HepG2 (cell line): ENCODE data around the gene ZFYVE28. TPM values are rescaled to one million over a fixed set of nuclear protein-coding genes. Genes with fewer than 3 reads are reported as not detected.

Experiments
- ATAC-seq: fragments of 200-7000 bp; cut with Tn5 transposase; 3 replicates; pipeline ENCODE4 v1.9.1; 2020; ENCODE audit warnings: mild to moderate bottlenecking, moderate library complexity
- BruUV-seq: library from RNA; stranded (reverse); fragments of 400-500 nt; replicated peaks from 2 replicates; lab custom pipeline; 2021; lab: Mats Ljungman, UMichigan
- CTCF ChIA-PET: fragments of 300-600 bp; formaldehyde crosslinking; extraction: SDS; loops from one replicate; lab custom pipeline; 2021; ENCODE audit warnings: low total read pairs, inconsistent platforms, low intra/inter-chr PET ratio; lab: Yijun Ruan, JAX
- POLR2A ChIA-PET: fragments of 350-600 bp; sonication (Branson Sonifier 250); formaldehyde crosslinking; loops from one replicate; lab custom pipeline; 2020; ENCODE audit warnings: antibody characterized with exemption, inconsistent platforms; lab: Yijun Ruan, JAX
- DNase-seq: peaks from one replicate; pipeline ENCODE4 v3.0.0-alpha.2; 2015; ENCODE audit warnings: low spot score
- FAIRE-seq: peaks from 3 replicates; lab custom pipeline; 2011; peaks lifted over from hg19 to GRCh38; lab: Jason Lieb, UNC
- H2AFZ ChIP-seq: one replicate; pipeline ENCODE4 v1.6.1; 2011; ENCODE audit warnings: low read length, inconsistent platforms
- H3K27ac ChIP-seq: fragments of 300-600 bp; 3 replicates; pipeline ENCODE4 v1.8.0; 2011; ENCODE audit warnings: mixed run types, mild to moderate bottlenecking, mixed read lengths, low read length, inconsistent platforms; ENCODE audit not compliant: insufficient read depth; ENCODE audit errors: extremely low read length
- H3K27me3 ChIP-seq, 2 experiments: fragments of 200-600 bp in 1 of 2; 2 replicates in 1 of 2; 3 replicates in 1 of 2; pipeline versions ENCODE4 v1.6.0 to v1.8.0; 2011; ENCODE audit warnings: low read length in 2 of 2, mild to moderate bottlenecking in 2 of 2, moderate library complexity in 2 of 2, inconsistent platforms in 1 of 2; ENCODE audit not compliant: insufficient read depth in 2 of 2, control insufficient read depth in 1 of 2
- H3K36me3 ChIP-seq, 2 experiments: fragments of 200-600 bp in 1 of 2; replicated peaks in 1 of 2; 2 replicates in 1 of 2; 3 replicates in 1 of 2; pipeline versions ENCODE4 v1.5.1 to v1.8.0; 2011; ENCODE audit warnings: low read length in 2 of 2, inconsistent platforms in 1 of 2; ENCODE audit not compliant: insufficient read depth in 2 of 2, control insufficient read depth in 1 of 2
- H3K4me1 ChIP-seq: 2 replicates; pipeline ENCODE4 v1.5.1; 2012; ENCODE audit warnings: low read length, inconsistent platforms; ENCODE audit not compliant: insufficient read depth
- H3K4me2 ChIP-seq: 2 replicates; pipeline ENCODE4 v1.6.0; 2011; ENCODE audit warnings: low read depth, low read length, inconsistent platforms
- H3K4me3 ChIP-seq, 3 experiments: fragments of 200-600 bp in 1 of 3; sonication (generic), shearing (Covaris generic) in 1 of 3; replicated peaks in 1 of 3; 2 replicates each; pipeline ENCODE4 v1.5.1; 2011 to 2016; ENCODE audit warnings: low read length in 3 of 3, inconsistent platforms in 2 of 3, low read depth in 2 of 3, mild to moderate bottlenecking in 2 of 3, control low read depth in 1 of 3, mixed read lengths in 1 of 3; ENCODE audit not compliant: insufficient read depth in 1 of 3
- H3K79me2 ChIP-seq: one replicate; pipeline ENCODE4 v1.6.1; 2011; ENCODE audit warnings: low read length, inconsistent platforms; ENCODE audit not compliant: insufficient read depth
- H3K9ac ChIP-seq: 2 replicates; pipeline ENCODE4 v1.6.0; 2011; ENCODE audit warnings: mild to moderate bottlenecking, low read depth, low read length, inconsistent platforms; ENCODE audit not compliant: insufficient read depth
- H3K9me3 ChIP-seq: 2 replicates; pipeline ENCODE4 v1.5.1; 2012; ENCODE audit warnings: mild to moderate bottlenecking, low read length
- H4K20me1 ChIP-seq: 2 replicates; pipeline ENCODE4 v1.6.0; 2011; ENCODE audit warnings: inconsistent platforms, mild to moderate bottlenecking, low read length, moderate library complexity; ENCODE audit not compliant: insufficient read depth
- DNMT3B ChIP-seq: conservative IDR thresholded peaks from 2 replicates; pipeline ENCODE4 v1.6.1; 2016; ENCODE audit warnings: missing biosample characterization, control low read depth
- HOXA5 ChIP-seq: sonication (generic); formaldehyde crosslinking; IDR thresholded peaks from 2 replicates; pipeline ENCODE4 v1.4.0; 2020; ENCODE audit warnings: missing genetic modification reagents
- HOXA9 ChIP-seq: sonication (generic); formaldehyde crosslinking; IDR thresholded peaks from 2 replicates; pipeline ENCODE4 v1.8.1; 2022; ENCODE audit warnings: missing genetic modification reagents, mild to moderate bottlenecking, moderate library complexity, borderline replicate concordance
- MBD4 ChIP-seq: IDR thresholded peaks from 2 replicates; pipeline ENCODE4 v1.6.1; 2012; ENCODE audit warnings: low read length, inconsistent platforms, borderline replicate concordance
- NCOA2 ChIP-seq: sonication (generic); formaldehyde crosslinking; IDR thresholded peaks from 2 replicates; pipeline ENCODE4 v1.8.0; 2022; ENCODE audit warnings: inconsistent platforms
- NR2C2 ChIP-seq: sonication (generic); formaldehyde crosslinking; IDR thresholded peaks from 2 replicates; pipeline ENCODE4 v1.4.0; 2020; ENCODE audit warnings: missing genetic modification reagents, mild to moderate bottlenecking, moderate library complexity, borderline replicate concordance
- NR2F2 ChIP-seq: IDR thresholded peaks from 2 replicates; pipeline ENCODE4 v1.6.1; 2012; ENCODE audit warnings: low read depth, inconsistent platforms, borderline replicate concordance
- SALL1 ChIP-seq: sonication (generic); formaldehyde crosslinking; IDR thresholded peaks from 2 replicates; pipeline ENCODE4 v1.8.0; 2022; ENCODE audit warnings: mild to moderate bottlenecking, missing genetic modification reagents
- SIX4 ChIP-seq: sonication (generic); formaldehyde crosslinking; IDR thresholded peaks from 2 replicates; pipeline ENCODE4 v1.4.0; 2020; ENCODE audit warnings: missing genetic modification reagents
- SPEN ChIP-seq: sonication (generic); formaldehyde crosslinking; IDR thresholded peaks from 2 replicates; pipeline ENCODE4 v1.5.1; 2020; ENCODE audit warnings: low read depth, mild to moderate bottlenecking, missing genetic modification reagents
- TBX3 ChIP-seq: fragments of 450-650 bp; IDR thresholded peaks from 2 replicates; pipeline ENCODE4 v1.6.1; 2017; ENCODE audit warnings: antibody characterized with exemption, mild to moderate bottlenecking, inconsistent platforms, borderline replicate concordance
- ZBTB21 ChIP-seq: sonication (generic); formaldehyde crosslinking; IDR thresholded peaks from 2 replicates; pipeline ENCODE4 v1.4.0; 2020; ENCODE audit warnings: missing genetic modification reagents
- ZNF282 ChIP-seq: fragments of 450-650 bp; IDR thresholded peaks from 2 replicates; pipeline ENCODE4 v1.6.1; 2018; ENCODE audit not compliant: partially characterized antibody
- ZNF546 ChIP-seq: sonication (generic); formaldehyde crosslinking; conservative IDR thresholded peaks from 2 replicates; pipeline ENCODE4 v1.8.1; 2023; ENCODE audit warnings: mild to moderate bottlenecking, missing genetic modification reagents
- ZNF670 ChIP-seq: sonication (generic); formaldehyde crosslinking; IDR thresholded peaks from 2 replicates; pipeline ENCODE4 v1.8.0; 2022; ENCODE audit warnings: mild to moderate bottlenecking, missing genetic modification reagents, borderline replicate concordance
- WGBS: methylation state at CpG from one replicate; pipeline ENCODE4 v1.1.6; 2017; ENCODE audit warnings: low lambda C conversion rate; 5-methylcytosine and 5-hydroxymethylcytosine counted together
- in situ Hi-C: cut with HindIII; loops from 2 replicates; pipeline ENCODE4 v1.10.0; 2017; ENCODE audit warnings: low pct_unique_long_range_greater_than_20kb; ENCODE audit not compliant: extremely low pct_ligation_motif_present
- intact Hi-C: fragments of 100-400 bp; cut with micrococcal nuclease; formaldehyde crosslinking; loops from one replicate; pipeline ENCODE4 v1.10.0; 2022; ENCODE audit not compliant: unreplicated experiment
- polyA plus RNA-seq, 8 experiments: library from polyadenylated mRNA; depleted of rRNA in 3 of 8; stranded (reverse) in 7 of 8; unstranded in 1 of 8; fragments of >200 nt; fragmentation: Illumina TruSeq in 4 of 8; extraction: Trizol in 4 of 8; gene quantifications; 2 replicates each; pipeline versions ENCODE4 v1.2.1 to v1.2.3, GENCODE V29; 2011 to 2016; ENCODE audit warnings: low read depth in 4 of 8, missing spikeins in 1 of 8, mixed read lengths in 1 of 8; ENCODE audit not compliant: insufficient read depth in 1 of 8
- total RNA-seq, 5 experiments: library from RNA; depleted of rRNA; stranded (reverse); fragments of >200 nt; fragmentation: Illumina TruSeq; extraction: Trizol; gene quantifications; 2 replicates each; pipeline ENCODE4 v1.2.3, GENCODE V29; 2016; ENCODE audit warnings: low read depth in 1 of 5
- TF ChIP-seq, protein P1 (sequence below): sonication (generic); formaldehyde crosslinking; IDR thresholded peaks from 2 replicates; pipeline ENCODE4 v1.4.0; 2020; ENCODE audit warnings: mild to moderate bottlenecking, missing genetic modification reagents
- TF ChIP-seq, protein P2 (sequence below): IDR thresholded peaks from 2 replicates; pipeline ENCODE4 v1.6.1; 2016; ENCODE audit warnings: missing compliant biosample characterization, missing genetic modification reagents, borderline replicate concordance
- TF ChIP-seq, protein P3 (sequence below): IDR thresholded peaks from 2 replicates; pipeline ENCODE4 v1.6.1; 2016

ZFYVE28 gene
- total and polyA plus RNA-seq, 2 of the 13 experiments (the other 11 are each of a cell fraction or from before 2014, with no cell fraction given): 0.12 to 0.22 TPM

DNA sequence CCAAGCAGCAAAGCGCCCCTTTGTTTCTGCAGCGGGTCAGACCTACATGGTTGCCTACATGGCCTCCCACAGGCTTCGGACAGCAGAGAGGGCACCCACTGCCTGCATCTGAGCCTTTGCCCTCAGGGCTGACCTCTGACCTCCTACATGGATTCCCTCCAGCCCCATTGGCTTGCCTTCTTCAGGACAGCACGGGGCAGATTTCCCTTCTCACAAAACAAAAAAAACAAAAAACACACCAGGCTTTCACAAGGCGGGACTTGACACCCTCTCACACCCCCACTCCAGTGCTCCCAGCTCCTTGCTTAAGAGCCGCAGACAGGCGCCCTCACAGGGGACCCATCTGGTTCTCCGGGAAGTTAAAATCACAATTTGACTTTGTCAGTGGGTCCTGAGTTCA is 32.9 kb downstream of the ZFYVE28 start:
- no peak overlapping the region for H3K4me3 ChIP-seq
- H3K79me2 ChIP-seq: no peaks in the 10 kb centered on the region
- H3K27ac ChIP-seq: no peak overlapping the region
- H4K20me1 ChIP-seq: no peaks in the 10 kb centered on the region
- H3K9ac ChIP-seq: no peak overlapping the region
- in situ Hi-C loops: no loop called here
- ATAC-seq (peak; percentile 47), FAIRE-seq (no peak), DNase-seq (no peak)
- intact Hi-C loops: no loop called here
- H3K4me2 ChIP-seq: no peak overlapping the region
- no peak overlapping the region for H2AFZ ChIP-seq
- ChIA-PET CTCF (no interaction called here), POLR2A (no interaction called here)
- BruUV-seq: no TSS peak
- no peaks in the 10 kb centered on the region for H3K36me3 ChIP-seq
- H3K9me3 ChIP-seq: no peaks in the 10 kb centered on the region
- WGBS: 35% methylated on average over 8 of the region's 8 CpGs
- peaks cover 8% of the 10 kb centered on the region for H3K4me1 ChIP-seq
- H3K27me3 ChIP-seq: peaks cover 13 to 68% of the 10 kb centered on the region in 2 experiments; a peak in 4 of 5 replicates
- TF ChIP-seq, protein P1, sequence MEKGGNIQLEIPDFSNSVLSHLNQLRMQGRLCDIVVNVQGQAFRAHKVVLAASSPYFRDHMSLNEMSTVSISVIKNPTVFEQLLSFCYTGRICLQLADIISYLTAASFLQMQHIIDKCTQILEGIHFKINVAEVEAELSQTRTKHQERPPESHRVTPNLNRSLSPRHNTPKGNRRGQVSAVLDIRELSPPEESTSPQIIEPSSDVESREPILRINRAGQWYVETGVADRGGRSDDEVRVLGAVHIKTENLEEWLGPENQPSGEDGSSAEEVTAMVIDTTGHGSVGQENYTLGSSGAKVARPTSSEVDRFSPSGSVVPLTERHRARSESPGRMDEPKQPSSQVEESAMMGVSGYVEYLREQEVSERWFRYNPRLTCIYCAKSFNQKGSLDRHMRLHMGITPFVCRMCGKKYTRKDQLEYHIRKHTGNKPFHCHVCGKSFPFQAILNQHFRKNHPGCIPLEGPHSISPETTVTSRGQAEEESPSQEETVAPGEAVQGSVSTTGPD (CRISPR knock-in tag): no peak
- TF ChIP-seq NCOA2: no peak
- TF ChIP-seq SIX4 (CRISPR knock-in tag): no peak
- TF ChIP-seq MBD4: no peak
- TF ChIP-seq DNMT3B (CRISPR knock-in tag): no peak
- TF ChIP-seq SPEN (CRISPR knock-in tag): no peak
- TF ChIP-seq, protein P2, sequence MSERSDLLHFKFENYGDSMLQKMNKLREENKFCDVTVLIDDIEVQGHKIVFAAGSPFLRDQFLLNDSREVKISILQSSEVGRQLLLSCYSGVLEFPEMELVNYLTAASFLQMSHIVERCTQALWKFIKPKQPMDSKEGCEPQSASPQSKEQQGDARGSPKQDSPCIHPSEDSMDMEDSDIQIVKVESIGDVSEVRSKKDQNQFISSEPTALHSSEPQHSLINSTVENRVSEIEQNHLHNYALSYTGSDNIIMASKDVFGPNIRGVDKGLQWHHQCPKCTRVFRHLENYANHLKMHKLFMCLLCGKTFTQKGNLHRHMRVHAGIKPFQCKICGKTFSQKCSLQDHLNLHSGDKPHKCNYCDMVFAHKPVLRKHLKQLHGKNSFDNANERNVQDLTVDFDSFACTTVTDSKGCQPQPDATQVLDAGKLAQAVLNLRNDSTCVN (CRISPR knock-in tag): no peak
- 0 out of 2 replicates have a peak, but pooled peaks have one; percentile 56 for TF ChIP-seq NR2C2 (CRISPR knock-in tag)
- no peak for TF ChIP-seq ZNF546 (CRISPR knock-in tag)
- TF ChIP-seq NR2F2: 0 out of 2 replicates have a peak, but pooled peaks have one; percentile 30
- TF ChIP-seq ZBTB21 (CRISPR knock-in tag): no peak
- no peak for TF ChIP-seq ZNF282
- TF ChIP-seq SALL1 (CRISPR knock-in tag): no peak
- no peak for TF ChIP-seq HOXA5 (CRISPR knock-in tag)
- no peak for TF ChIP-seq ZNF670 (CRISPR knock-in tag)
- TF ChIP-seq HOXA9 (CRISPR knock-in tag): no peak
- no peak for TF ChIP-seq TBX3
- TF ChIP-seq, protein P3, sequence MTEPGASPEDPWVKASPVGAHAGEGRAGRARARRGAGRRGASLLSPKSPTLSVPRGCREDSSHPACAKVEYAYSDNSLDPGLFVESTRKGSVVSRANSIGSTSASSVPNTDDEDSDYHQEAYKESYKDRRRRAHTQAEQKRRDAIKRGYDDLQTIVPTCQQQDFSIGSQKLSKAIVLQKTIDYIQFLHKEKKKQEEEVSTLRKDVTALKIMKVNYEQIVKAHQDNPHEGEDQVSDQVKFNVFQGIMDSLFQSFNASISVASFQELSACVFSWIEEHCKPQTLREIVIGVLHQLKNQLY (CRISPR knock-in tag): no peak
